Activated naive CD4-positive, alpha-beta T cell treated with anti-CD3 and anti-CD28 coated beads, Interleukin-2, amount 10 ng/mL, durations not matched to agents 7 days and 5 days (primary cell): ENCODE results near the gene SC5D.

ENCODE experiments used
- CTCF ChIA-PET: fragments of 350-600 bp; sonication (Branson Sonifier 250); formaldehyde crosslinking; loops from one replicate; lab custom pipeline; 2021; ENCODE audit warnings: antibody characterized with exemption; lab: Charles Lee
- DNase-seq: peaks from one replicate; pipeline ENCODE4 v3.0.0-alpha.2; 2020
- H3K27ac Mint-ChIP-seq: one replicate; pipeline ENCODE4 v1.8.0; 2021; ENCODE audit warnings: mild to moderate bottlenecking, moderate library complexity, mixed read lengths
- H3K27me3 Mint-ChIP-seq: one replicate; pipeline ENCODE4 v1.8.0; 2021; ENCODE audit warnings: mild to moderate bottlenecking, mixed read lengths
- H3K36me3 Mint-ChIP-seq: one replicate; pipeline ENCODE4 v1.8.0; 2021; ENCODE audit warnings: mixed read lengths
- H3K4me1 Mint-ChIP-seq: one replicate; pipeline ENCODE4 v1.8.0; 2021; ENCODE audit warnings: mixed read lengths
- H3K4me3 Mint-ChIP-seq: one replicate; pipeline ENCODE4 v1.8.0; 2021; ENCODE audit warnings: mild to moderate bottlenecking, moderate library complexity, mixed read lengths
- H3K9me3 Mint-ChIP-seq: one replicate; pipeline ENCODE4 v1.8.0; 2021; ENCODE audit warnings: mixed read lengths

SC5D gene

DNA sequence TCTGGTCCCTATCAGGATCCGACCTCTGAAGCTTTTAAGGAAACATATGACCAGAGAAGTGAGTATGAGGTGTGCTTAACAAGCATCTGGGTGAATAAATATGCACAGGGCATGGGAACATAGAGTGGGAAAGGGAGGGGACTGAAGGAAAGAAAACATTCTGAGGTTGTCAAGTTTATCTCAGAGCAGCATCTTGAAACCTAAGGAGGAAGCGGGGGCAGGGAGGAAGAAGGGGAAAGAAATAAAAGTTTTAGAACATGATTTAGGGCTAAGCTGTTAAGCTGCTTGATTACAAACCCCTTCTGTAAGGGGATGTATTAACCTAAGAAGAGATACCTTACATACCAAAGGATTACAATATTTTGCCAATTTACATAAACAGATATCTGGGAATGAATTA is 24.0 kb upstream of the SC5D start:
- H3K4me3 Mint-ChIP-seq, result no peak overlapping the region
- DNase-seq, result no peak
- H3K9me3 Mint-ChIP-seq, result no peaks in the 10 kb centered on the region
- no peaks in the 10 kb centered on the region for H3K36me3 Mint-ChIP-seq
- H3K27ac Mint-ChIP-seq, result no peak overlapping the region
- H3K4me1 Mint-ChIP-seq, result peaks cover 4% of the 10 kb centered on the region
- CTCF ChIA-PET, result no interaction called here
- peaks cover 48% of the 10 kb centered on the region for H3K27me3 Mint-ChIP-seq

DNA sequence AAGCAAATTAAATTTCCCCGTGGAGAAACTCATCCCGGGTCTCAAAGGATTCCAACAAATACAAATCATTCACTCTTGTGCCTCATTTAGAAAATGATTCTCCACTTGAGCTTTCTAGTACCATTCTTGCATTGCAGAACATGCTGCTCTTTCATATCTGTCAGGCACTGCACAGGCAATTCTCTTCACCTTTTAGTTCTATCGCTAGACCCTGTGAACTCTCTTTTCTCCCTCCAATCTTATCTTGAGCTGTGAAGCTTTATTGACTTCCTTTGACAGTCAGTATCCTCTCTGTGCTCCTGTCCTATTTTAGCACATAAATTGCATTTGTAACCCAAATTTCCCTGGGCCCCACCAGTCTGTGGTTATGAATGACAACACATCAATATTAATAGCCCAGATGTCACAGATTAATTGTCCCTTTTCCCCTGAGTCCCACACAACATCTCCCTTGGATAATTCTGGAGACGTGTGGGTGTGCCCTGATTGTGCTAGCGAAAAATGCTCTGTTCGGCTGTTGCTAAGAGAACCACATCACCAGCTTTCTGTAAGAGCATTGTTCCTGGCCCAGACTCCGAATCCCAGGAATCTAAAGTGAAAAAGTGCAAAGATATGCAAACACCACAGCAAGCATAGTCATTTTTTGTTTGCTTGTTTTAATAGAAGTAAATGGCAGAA is 22.4 kb upstream of the SC5D start:
- H3K4me3 Mint-ChIP-seq, result no peak overlapping the region
- CTCF ChIA-PET, result no interaction called here

GRCh38 chr11:121274332-121274991 is 18.1 kb upstream of the SC5D start:
- H3K4me1 Mint-ChIP-seq, result no peaks in the 10 kb centered on the region
- H3K27ac Mint-ChIP-seq, result no peak overlapping the region
- CTCF ChIA-PET, result no interaction called here
- peaks cover 3% of the 10 kb centered on the region for H3K36me3 Mint-ChIP-seq
- H3K4me3 Mint-ChIP-seq, result no peak overlapping the region
- peaks cover 12% of the 10 kb centered on the region for H3K9me3 Mint-ChIP-seq
- no peak for DNase-seq
- H3K27me3 Mint-ChIP-seq, result peaks cover 29% of the 10 kb centered on the region

More for the DNA sequence above, 22.4 kb upstream of the SC5D start:
- Mint-ChIP-seq H3K36me3 (no peaks in the 10 kb centered on the region), H3K9me3 (no peaks in the 10 kb centered on the region), H3K4me1 (peaks cover 4% of the 10 kb centered on the region), H3K27ac (no peak overlapping the region), H3K27me3 (peaks cover 42% of the 10 kb centered on the region)
- no peak for DNase-seq

GRCh38 chr11:121281698-121282097 is 10.9 kb upstream of the SC5D start:
- DNase-seq, result no peak
- H3K9me3 Mint-ChIP-seq, result peaks cover 16% of the 10 kb centered on the region
- no peak overlapping the region for H3K27ac Mint-ChIP-seq
- CTCF ChIA-PET, result interaction anchor here (1.3 kb wide), 1 partner anchor 34 kb away, joined by 3 read pairs; no protein-coding TSS in a partner anchor
- no peaks in the 10 kb centered on the region for H3K4me1 Mint-ChIP-seq
- no peak overlapping the region for H3K4me3 Mint-ChIP-seq
- peaks cover 46% of the 10 kb centered on the region for H3K27me3 Mint-ChIP-seq
- H3K36me3 Mint-ChIP-seq, result peaks cover 3% of the 10 kb centered on the region

- no peak overlapping the region for H3K27ac Mint-ChIP-seq
- CTCF ChIA-PET, result interaction anchor here (1.3 kb wide), 1 partner anchor 35 kb away, joined by 3 read pairs; no protein-coding TSS in a partner anchor
- H3K4me3 Mint-ChIP-seq, result no peak overlapping the region
- H3K4me1 Mint-ChIP-seq, result no peaks in the 10 kb centered on the region
- peaks cover 3% of the 10 kb centered on the region for H3K36me3 Mint-ChIP-seq
- DNase-seq, result no peak
- H3K9me3 Mint-ChIP-seq, result peaks cover 16% of the 10 kb centered on the region
- H3K27me3 Mint-ChIP-seq, result peaks cover 47% of the 10 kb centered on the region
Measured at GRCh38 chr11:121282386-121282785, 10.2 kb upstream of the SC5D start.

GRCh38 chr11:121282886-121283502 is 9.6 kb upstream of the SC5D start:
- no peaks in the 10 kb centered on the region for H3K4me1 Mint-ChIP-seq
- peaks cover 3% of the 10 kb centered on the region for H3K36me3 Mint-ChIP-seq
- no peak overlapping the region for H3K4me3 Mint-ChIP-seq
- DNase-seq, result no peak
- CTCF ChIA-PET, result interaction anchor here (1.3 kb wide), 1 partner anchor 36 kb away, joined by 3 read pairs; no protein-coding TSS in a partner anchor
- peaks cover 44% of the 10 kb centered on the region for H3K27me3 Mint-ChIP-seq
- peaks cover 13% of the 10 kb centered on the region for H3K9me3 Mint-ChIP-seq
- H3K27ac Mint-ChIP-seq, result no peak overlapping the region

DNA sequence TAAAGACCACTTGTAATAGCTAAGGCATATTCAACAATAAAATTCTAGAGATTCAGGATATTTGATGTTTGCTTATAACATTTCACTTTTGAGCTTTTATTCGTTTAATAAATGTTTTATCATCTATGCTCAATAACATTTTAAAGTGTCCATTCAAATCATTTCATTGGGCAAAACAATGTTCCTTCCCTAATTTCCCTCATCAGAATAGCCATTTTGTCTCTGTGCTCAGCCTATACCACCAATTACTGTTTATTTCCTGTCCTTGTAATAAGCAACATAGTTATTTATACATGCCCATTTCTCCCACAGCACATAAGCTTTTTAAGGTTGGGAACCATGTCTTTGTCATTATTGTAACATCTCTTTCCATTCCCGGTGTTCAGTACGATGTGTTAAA is 1.3 kb upstream of the SC5D start:
- peaks cover 16% of the 10 kb centered on the region for H3K36me3 Mint-ChIP-seq
- CTCF ChIA-PET, result no interaction called here
- no peak for DNase-seq
- peak overlapping the region; percentile 86 for H3K4me3 Mint-ChIP-seq
- no peak overlapping the region for H3K27ac Mint-ChIP-seq
- peaks cover 13% of the 10 kb centered on the region for H3K27me3 Mint-ChIP-seq
- peaks cover 5% of the 10 kb centered on the region for H3K9me3 Mint-ChIP-seq
- peaks cover 42% of the 10 kb centered on the region for H3K4me1 Mint-ChIP-seq

- DNase-seq, result no peak
Measured at GRCh38 chr11:121291896-121292494, 576 bp upstream of the SC5D start.

GRCh38 chr11:121293288-121293594 is 670 bp downstream of the SC5D start:
- H3K27ac Mint-ChIP-seq, result peak overlapping the region; percentile 96
- peak overlapping the region; percentile 86 for H3K4me3 Mint-ChIP-seq
- CTCF ChIA-PET, result no interaction called here
- DNase-seq, result no peak
- H3K27me3 Mint-ChIP-seq, result peaks cover 9% of the 10 kb centered on the region
- H3K4me1 Mint-ChIP-seq, result peaks cover 49% of the 10 kb centered on the region
- H3K9me3 Mint-ChIP-seq, result peaks cover 5% of the 10 kb centered on the region
- peaks cover 24% of the 10 kb centered on the region for H3K36me3 Mint-ChIP-seq

More at GRCh38 chr11:121291896-121292494, 576 bp upstream of the SC5D start:
- CTCF ChIA-PET, result interaction anchor here (0.8 to 1.3 kb wide), 3 partner anchors 31 to 363 kb away, joined by 3 to 4 read pairs (median 3); no protein-coding TSS in a partner anchor
- Mint-ChIP-seq H3K27me3 (peaks cover 9% of the 10 kb centered on the region), H3K9me3 (peaks cover 5% of the 10 kb centered on the region), H3K4me3 (peak overlapping the region; percentile 86), H3K4me1 (peaks cover 46% of the 10 kb centered on the region), H3K27ac (peak overlapping the region; percentile 96), H3K36me3 (peaks cover 20% of the 10 kb centered on the region)

DNA sequence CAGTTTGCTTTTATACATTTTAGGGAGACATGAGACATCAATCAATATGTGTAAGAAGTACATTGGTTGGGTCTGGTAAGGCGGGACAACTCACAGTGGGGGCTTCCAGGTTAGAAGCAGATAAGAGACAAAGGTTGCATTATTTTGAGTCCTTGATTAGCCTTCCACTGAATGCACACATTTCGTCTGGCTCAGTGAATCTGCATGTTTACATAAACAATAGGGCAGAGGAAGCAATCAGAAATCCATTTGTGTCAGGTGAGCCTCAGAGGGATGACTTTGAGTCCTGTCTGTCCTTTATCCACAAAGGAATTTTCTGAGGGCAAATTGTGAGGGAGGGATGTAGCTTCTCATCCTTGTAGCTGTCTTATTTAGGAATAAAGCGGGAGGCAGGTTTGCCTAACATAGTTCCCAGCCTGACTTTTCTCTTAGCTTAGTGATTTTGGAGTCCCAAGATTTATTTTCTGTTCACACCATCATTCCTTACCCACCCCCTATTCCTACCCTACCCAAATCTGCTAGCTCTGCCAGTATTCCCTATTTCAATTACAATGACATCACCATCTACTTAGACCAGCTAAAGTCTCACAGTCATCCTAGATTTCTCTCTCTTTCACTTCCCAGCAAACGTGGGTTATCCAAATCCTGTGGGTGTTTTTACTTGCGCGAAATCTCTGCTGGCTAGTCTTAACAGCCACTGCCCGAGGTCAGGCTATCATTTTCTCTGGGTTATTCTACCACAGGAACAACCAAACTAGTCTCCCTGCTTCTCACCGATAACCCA is 2.9 kb downstream of the SC5D start:
- Mint-ChIP-seq H3K4me1 (peaks cover 53% of the 10 kb centered on the region), H3K36me3 (peaks cover 30% of the 10 kb centered on the region), H3K9me3 (no peaks in the 10 kb centered on the region), H3K27me3 (peaks cover 4% of the 10 kb centered on the region), H3K27ac (no peak overlapping the region), H3K4me3 (no peak overlapping the region)
- CTCF ChIA-PET, result no interaction called here
- DNase-seq, result no peak

DNA sequence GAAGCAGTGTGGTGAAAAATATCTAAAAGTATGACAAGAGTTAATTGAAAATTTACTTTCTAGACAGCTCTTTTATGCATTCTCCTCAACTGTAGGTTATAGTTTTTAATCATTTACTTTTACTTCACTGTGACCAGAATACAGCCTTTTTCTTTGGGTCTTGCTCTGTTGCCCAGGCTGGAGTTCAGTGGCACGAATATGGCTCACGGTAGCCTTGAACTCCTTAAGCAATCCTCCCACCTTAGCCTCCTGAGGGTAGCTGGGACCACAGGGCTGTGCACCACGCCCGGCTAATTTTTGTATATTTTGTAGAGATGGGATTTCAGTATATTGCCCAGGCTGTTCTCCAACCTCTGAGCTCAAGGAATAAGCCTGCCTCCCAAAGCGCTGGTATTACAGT is 5.3 kb downstream of the SC5D start:
- CTCF ChIA-PET, result no interaction called here
- Mint-ChIP-seq H3K27ac (no peak overlapping the region), H3K4me1 (peaks cover 43% of the 10 kb centered on the region)

GRCh38 chr11:121298774-121299173 is 6.2 kb downstream of the SC5D start:
- H3K9me3 Mint-ChIP-seq, result no peaks in the 10 kb centered on the region
- no peak for DNase-seq
- H3K27ac Mint-ChIP-seq, result no peak overlapping the region
- CTCF ChIA-PET, result no interaction called here
- H3K4me1 Mint-ChIP-seq, result peaks cover 38% of the 10 kb centered on the region
- no peak overlapping the region for H3K4me3 Mint-ChIP-seq
- peaks cover 31% of the 10 kb centered on the region for H3K36me3 Mint-ChIP-seq
- no peaks in the 10 kb centered on the region for H3K27me3 Mint-ChIP-seq

More for the DNA sequence above, 5.3 kb downstream of the SC5D start:
- Mint-ChIP-seq H3K27me3 (no peaks in the 10 kb centered on the region), H3K4me3 (no peak overlapping the region), H3K36me3 (peaks cover 30% of the 10 kb centered on the region), H3K9me3 (no peaks in the 10 kb centered on the region)
- no peak for DNase-seq

- H3K4me1 Mint-ChIP-seq, result peaks cover 32% of the 10 kb centered on the region
- H3K9me3 Mint-ChIP-seq, result no peaks in the 10 kb centered on the region
- H3K4me3 Mint-ChIP-seq, result no peak overlapping the region
- DNase-seq, result no peak
- CTCF ChIA-PET, result no interaction called here
- H3K27me3 Mint-ChIP-seq, result no peaks in the 10 kb centered on the region
- H3K36me3 Mint-ChIP-seq, result peaks cover 35% of the 10 kb centered on the region
- no peak overlapping the region for H3K27ac Mint-ChIP-seq
Measured at GRCh38 chr11:121299417-121299816, 6.8 kb downstream of the SC5D start.
